Stimulated activated CD8-positive, alpha-beta memory T cell treated with anti-CD3 and anti-CD28 coated beads, Interleukin-15, amount 100 ng/mL, for 4 hours (primary cell): ENCODE results near the gene COBLL1.
"Not testable (repeated sequence)": the region's sequence is repeated elsewhere in the genome, so short reads cannot be mapped to it uniquely, and the experiment has no call there.

Experiments used
- DNase-seq, 2 donors: peaks; one replicate each; pipeline ENCODE4 v3.0.0-alpha.2; 2020; ENCODE audit warnings: low read depth in 2 of 2

The COBLL1 gene

GRCh38 chr2:164785457-164785856 is 56.2 kb downstream of the COBLL1 start:
- no peak for DNase-seq

DNA sequence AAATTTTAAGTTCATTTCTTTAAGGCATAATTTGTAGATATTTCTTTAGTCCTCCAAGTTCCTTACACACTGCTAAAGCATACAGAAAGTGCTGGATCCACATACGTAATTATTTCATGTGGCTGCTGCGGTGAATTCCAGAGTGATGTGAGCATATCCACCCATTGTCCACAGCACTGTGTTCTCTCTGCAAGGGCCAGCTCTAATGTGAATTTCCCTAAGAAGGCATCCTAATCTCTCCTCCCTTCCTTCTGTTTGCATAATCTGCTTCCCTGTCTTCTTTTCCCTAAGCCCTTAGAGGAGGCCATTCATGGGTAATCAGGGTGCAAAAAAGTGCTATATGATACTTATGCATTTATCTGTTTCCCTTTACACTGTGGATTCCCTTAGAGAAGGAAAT is 57.2 kb downstream of the COBLL1 start:
- no peak for DNase-seq

DNA sequence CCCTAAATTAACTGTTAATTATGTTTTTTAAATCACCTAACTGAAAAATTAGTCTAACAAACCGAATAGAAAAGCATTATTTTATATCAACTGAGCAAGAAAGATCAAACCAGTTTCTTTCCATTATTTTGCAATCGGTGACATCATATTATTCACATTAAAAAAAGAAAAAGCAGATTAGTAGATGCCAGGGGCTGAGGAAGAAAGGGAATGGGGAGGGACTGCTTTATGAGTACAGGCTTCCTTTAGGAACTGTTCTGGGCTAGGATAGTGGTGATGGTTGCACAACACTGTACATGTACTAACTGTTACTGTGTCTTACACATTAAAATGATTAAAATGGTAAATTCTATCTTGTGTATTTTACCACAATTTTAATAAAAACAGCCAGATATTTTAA is 59.3 kb downstream of the COBLL1 start:
- DNase-seq = no peak

DNA sequence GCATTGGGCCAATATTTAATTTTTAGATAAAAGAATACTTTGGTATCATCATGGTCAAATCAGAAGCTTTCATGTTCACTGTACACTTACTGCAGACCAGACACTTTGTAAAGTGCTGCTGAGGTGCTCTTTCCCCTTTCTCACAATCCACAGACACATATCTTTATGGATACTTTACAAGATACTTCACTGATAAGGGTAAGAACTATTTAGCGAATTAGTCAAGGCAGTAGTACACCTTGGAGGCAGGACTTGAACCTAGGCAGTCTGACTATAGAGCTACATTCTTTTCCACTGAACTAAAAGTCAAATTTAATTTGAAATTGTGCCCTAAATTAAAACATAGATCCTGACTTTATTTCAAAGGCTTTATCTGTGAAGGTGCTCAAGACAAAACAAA is 60.2 kb downstream of the COBLL1 start:
- no peak for DNase-seq

- DNase-seq = no peak
Measured at GRCh38 chr2:164780611-164781178, 60.9 kb downstream of the COBLL1 start.

DNA sequence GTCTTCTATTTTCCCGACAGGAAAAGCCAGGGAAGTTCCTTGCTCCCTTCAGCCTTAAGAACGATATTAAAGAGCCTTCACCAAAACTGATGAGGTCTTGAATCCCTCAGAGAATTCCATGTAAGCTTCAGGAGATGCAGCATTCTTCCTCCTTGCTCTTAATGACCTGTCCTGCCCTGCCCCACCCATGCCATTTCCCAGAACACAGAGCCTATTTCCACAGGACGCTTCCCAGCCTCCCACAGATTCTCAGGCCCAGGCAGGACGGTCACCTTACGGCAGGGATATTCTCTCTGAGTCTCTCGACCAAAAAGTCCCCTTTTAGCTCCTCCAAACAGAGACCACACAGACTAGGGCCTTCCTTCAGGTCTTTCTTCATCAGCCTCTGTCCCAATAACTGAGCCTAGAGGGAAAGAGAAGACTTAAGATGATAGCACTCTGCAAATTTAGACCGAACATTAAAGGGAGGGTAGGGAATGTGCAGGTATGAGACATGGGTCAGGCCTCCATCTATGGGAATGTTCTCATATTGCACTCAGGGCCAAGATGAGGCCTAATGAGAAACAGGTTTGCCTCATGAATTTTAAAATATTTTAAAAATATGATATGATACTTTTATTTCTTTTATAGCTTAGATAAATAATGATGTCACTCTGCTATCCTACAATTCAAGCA is 62.1 kb downstream of the COBLL1 start:
- no peak for DNase-seq

GRCh38 chr2:164778723-164779122 is 62.9 kb downstream of the COBLL1 start:
- no peak for DNase-seq

DNA sequence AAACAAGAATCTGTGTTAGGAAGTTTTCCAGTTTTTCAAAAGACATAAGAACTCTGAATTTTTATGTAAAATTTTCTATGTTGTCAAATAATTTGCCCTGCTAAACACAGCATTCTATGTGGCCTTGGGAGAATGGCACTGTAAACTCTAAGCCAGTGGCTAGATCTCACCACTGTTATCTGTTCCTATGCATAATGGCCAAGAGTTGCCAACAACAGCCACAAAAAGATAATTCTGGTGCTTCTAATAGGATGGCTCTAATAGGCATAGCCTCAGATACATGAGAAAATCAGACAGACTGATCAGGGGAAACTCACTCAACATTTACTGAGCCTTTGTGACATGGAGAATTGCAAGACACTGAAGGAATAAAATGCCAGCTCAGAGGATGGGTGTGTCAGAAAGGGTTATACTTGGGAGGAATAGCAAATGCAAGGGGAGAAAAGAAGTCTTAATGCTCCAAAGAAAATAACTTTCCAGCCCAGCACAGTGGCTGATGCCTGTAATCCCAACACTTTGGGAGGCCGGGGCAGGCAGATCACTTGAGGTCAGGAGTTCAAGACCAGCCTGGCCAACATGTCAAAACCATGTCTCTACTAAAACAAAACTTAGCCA is 63.7 kb downstream of the COBLL1 start:
- DNase-seq = no peak

DNA sequence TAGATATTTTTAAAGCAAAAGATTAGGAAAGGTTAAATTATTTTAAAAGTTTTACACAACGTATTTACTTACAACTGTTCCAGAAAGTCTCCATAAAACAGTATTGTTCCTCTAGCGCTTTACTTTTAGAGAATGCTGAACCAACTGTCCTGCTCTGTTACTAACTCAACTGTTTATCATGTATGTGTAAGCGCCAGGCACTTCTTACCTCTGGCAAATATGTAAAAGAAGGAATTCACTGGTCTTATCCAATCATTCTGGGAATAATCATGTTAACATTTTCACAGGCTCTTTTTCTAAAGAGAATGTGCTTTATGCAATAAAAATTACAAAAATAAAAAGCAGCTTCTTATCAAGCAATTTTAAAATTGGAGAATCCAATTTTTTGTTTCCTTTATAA is 68.0 kb downstream of the COBLL1 start:
- no peak for DNase-seq

- no peak for DNase-seq
Measured at GRCh38 chr2:164773091-164773490, 68.5 kb downstream of the COBLL1 start.

- DNase-seq = no peak
Measured at GRCh38 chr2:164771897-164772296, 69.7 kb downstream of the COBLL1 start.

DNA sequence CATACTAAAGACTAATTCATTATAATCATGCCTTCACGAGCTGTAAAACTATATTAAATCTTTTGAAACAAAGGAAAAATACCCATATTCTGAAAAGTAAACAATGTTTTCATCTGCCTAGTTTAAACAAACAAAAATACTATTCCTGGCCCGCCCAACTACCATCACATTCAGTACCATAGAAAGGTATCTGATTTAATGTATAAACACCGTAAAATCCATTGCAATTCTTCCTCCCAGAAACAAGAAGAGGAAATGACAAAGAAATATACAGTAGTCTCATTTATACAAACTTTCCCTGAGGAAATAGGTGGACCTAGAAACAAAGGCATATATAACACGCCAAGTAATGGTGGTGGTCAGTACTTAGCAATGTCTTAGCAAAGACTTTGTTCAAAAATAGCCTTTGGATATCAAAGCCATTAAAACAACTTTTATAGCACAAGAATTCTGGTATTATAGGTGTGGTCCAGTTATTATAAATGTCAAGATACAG is 71.2 kb downstream of the COBLL1 start:
- DNase-seq = no peak

- DNase-seq = no peak
Measured at GRCh38 chr2:164766954-164767320, 74.7 kb downstream of the COBLL1 start.

- no peak for DNase-seq
Measured at GRCh38 chr2:164766216-164766953, 75.2 kb downstream of the COBLL1 start.

DNA sequence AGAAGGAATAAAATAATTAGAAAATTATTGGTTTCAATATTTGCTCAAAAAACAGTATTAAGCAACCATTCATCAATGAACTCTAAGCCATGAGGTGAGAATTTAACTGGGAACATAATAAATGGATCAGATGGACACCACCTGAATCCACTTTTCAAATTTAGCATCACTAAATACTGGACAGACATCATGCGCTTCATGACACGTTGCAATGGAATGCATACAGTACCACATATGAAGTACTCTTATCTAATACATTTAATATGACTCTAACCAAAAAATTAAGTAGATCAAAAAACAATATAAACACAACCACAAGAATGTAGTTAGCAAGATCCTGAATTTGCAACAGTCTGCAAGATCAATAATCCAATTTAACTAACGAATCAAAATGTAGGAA is 76.6 kb downstream of the COBLL1 start:
- no peak for DNase-seq

DNA sequence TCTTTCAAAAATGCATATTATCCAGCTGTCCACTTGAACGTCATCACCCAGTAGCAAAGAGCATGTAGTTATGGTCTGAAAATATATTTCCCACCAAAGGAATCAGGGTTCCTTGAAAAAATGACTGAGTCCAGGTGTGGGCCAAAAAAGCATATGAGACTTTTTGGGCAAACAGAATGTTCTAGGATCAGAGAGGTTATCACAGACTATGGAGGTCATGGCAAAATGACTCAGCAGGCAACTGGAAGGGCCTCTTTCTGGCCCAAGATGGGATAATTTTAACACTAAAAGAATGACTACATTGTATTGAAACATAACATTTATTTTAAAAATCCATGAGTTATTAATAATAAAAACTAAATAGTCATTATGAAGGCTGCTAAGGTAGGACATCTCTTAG is 77.1 kb downstream of the COBLL1 start:
- DNase-seq = no peak

DNA sequence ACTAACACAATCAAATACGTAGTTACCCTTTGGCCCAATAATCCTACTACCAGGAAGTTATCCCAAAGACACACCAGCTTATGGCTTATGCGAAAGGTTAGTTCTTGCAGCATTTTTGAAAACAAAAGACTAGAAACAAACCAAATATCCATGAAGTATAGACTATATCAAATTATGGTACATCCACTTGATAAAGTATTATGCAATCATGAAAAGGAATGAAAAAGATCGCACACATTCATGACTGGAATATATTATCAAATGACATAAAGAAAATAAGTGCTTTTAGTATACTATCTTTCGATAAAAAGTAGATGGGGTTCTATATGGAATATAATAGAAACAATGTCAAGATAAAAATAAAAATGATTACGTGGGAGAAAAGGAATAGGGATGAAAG is 78.2 kb downstream of the COBLL1 start:
- DNase-seq = no peak

DNA sequence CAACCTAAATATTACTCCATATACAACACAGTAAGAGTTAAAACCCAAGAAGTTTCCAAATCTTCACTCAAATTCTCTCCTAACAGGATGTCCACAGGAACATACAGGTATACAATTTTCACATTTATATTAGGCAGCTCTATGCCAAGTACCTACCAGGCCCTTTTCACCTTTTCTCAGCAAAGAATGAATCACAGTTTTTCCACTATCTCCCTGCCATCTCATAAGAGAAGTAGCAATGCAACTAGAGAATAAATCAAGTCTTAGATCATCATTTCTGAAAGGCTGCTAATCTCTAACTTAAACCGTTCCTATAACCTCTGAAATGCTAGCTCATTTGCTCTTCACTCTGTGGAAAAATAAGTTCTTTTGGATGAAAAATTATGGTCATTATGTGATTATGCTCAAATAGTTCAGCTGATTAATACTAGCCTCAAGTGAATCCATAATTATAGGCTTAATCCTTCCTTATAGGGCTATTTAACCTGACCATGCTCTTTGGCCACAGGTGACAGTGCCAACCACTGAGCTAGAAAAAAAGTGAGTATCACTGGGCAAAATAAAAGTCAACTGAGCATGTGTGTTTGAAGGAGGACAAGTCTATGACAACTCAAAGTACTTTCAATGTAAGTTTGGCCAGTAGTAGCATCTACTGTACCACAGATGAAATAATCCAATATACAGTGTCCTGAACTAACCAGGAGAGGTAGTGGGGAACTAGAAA is 79.7 kb downstream of the COBLL1 start:
- no peak for DNase-seq

DNA sequence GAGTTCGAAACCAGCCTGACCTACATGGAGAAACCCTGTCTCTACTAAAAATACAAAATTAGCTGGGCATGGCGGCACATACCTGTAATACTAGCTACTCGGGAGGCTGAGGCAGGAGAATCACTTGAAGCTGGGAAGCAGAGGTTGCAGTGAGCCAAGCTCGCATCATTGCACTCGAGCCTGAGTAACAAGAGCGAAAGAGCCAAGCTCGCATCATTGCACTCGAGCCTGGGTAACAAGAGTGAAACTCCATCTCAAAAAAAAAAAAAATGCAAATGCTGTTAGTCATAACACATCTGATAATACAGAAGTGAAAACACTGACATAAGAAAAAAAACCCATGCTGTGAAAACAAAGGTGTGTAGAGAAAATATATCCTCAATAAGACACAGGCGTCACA is 80.4 kb downstream of the COBLL1 start:
- not testable (repeated sequence) for DNase-seq

DNA sequence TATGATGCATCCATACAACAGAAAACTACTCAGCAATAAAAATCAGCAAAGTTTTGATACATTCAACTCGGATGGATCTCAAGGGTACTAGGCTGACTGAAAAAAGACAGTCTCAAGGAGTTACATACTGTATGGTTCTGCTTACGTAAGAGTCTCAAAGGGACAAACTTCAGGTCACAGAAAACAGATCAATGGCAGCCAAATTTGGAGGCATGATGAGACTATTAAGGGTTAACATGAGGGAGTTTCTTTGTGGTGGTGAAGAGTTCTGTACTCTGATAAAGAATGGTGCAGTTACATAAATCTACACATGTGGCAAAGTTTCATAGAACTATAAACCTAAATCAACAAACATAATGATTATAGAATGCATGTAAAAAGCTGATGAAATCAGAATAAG is 81.4 kb downstream of the COBLL1 start:
- no peak for DNase-seq

GRCh38 chr2:164757934-164758695 is 83.5 kb downstream of the COBLL1 start:
- no peak for DNase-seq
